PC-3 (cell line): ENCODE data around the gene TMEM117.

Source experiments
- CTCF ChIP-seq: fragments of 300-600 bp; sonication (generic); conservative IDR thresholded peaks from 2 replicates; pipeline ENCODE4 v1.5.1; 2017; ENCODE audit warnings: antibody characterized with exemption, low read depth, mild to moderate bottlenecking, low read length
- EZH2 ChIP-seq: fragments of 300-600 bp; sonication (generic); IDR thresholded peaks from one replicate; pipeline ENCODE4 v1.6.1; 2017; ENCODE audit warnings: antibody characterized with exemption, mild to moderate bottlenecking, low read length; ENCODE audit not compliant: unreplicated experiment
- EZH2phosphoT487 ChIP-seq: fragments of 300-600 bp; sonication (generic); IDR thresholded peaks from 2 replicates; pipeline ENCODE4 v1.6.1; 2018; ENCODE audit warnings: mild to moderate bottlenecking, antibody characterized with exemption, low read length, borderline replicate concordance

- no peak for TF ChIP-seq CTCF
- no peak for TF ChIP-seq EZH2
- no peak for TF ChIP-seq EZH2phosphoT487
These were observed 458.8 kb downstream of the TMEM117 start for GRCh38 chr12:44294649-44295048.
